ENCODE measurements around the gene TNMD.

The TNMD gene

DNA sequence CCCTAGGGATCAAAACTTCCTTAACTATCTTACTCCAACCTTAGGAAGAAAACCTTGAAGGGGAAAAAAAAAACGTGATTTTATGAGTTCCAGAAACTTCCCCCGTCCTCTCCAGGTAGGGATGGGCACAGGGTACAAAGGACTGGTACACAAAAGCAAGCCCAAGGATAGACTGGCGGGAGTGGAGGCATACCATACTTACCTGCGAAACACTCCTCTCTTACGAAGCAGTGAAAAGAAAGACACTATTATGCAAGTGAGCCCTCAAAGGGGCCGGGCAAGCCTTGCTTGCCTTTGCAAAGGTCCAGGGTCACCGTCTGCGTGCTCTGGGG, 51.2 kb downstream of the TNMD start:
- H3K4me3 Mint-ChIP-seq = peak overlapping the region; percentile 95
- TF ChIP-seq, protein P1, sequence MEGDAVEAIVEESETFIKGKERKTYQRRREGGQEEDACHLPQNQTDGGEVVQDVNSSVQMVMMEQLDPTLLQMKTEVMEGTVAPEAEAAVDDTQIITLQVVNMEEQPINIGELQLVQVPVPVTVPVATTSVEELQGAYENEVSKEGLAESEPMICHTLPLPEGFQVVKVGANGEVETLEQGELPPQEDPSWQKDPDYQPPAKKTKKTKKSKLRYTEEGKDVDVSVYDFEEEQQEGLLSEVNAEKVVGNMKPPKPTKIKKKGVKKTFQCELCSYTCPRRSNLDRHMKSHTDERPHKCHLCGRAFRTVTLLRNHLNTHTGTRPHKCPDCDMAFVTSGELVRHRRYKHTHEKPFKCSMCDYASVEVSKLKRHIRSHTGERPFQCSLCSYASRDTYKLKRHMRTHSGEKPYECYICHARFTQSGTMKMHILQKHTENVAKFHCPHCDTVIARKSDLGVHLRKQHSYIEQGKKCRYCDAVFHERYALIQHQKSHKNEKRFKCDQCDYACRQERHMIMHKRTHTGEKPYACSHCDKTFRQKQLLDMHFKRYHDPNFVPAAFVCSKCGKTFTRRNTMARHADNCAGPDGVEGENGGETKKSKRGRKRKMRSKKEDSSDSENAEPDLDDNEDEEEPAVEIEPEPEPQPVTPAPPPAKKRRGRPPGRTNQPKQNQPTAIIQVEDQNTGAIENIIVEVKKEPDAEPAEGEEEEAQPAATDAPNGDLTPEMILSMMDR (IDR thresholded peaks at IDR 0.05; ENCODE audit: unreplicated experiment in 3 of 3) = no peak
- peaks cover 11% of the 10 kb centered on the region for H3K4me1 Mint-ChIP-seq
- H3K36me3 Mint-ChIP-seq (ENCODE audit: low read depth) = peaks cover 15% of the 10 kb centered on the region
- peak overlapping the region; percentile 86 to 96 (median 95) for H3K27ac Mint-ChIP-seq
- H3K27me3 Mint-ChIP-seq (ENCODE audit: low read depth) = peaks cover 3% of the 10 kb centered on the region
- H3K9me3 Mint-ChIP-seq = no peaks in the 10 kb centered on the region

DNA sequence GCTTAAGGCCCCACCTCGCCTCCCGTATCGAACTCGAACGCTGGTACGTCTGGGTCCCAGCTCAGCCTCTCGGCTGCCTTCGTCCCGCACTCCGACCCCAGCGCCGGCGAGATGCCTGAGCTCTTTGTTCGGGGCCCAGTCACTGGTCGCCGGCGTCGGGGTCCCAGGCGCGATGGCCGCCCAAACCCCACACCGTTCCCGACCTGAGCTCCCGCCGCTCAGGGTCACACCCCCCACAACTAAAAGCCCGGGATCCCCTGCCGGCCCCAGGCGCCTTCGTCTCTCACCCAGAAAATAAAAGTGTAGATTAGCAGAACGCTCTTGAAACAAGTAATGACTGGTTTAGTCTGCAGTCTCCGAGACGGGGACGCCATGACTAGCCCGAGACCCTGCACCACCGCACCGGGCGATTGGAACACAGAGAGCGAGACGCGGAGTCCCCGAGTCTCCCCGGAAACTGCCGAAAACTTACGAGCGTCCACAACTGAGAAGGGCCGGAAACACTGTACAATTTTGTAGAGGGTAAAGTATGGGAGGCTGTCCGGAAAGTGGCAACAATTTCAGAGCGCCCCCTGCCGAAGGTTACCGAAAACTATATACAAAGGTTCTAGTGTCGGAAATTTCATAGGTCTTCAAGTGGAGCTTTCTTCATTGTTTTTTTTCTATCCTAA, 51.7 kb downstream of the TNMD start, which contains the start of gene TSPAN6:
Gene TSPAN6 (minus strand): TSS at position 486 of the 671 bp plus-strand sequence. CDS start 112 bp downstream, at position 374.
- TF ChIP-seq, protein P1 (IDR thresholded peaks at IDR 0.05; ENCODE audit: unreplicated experiment in 3 of 3) = peak; percentile 43 to 58 (median 47)
- Mint-ChIP-seq H3K36me3 (ENCODE audit: low read depth) (peaks cover 14% of the 10 kb centered on the region), H3K27ac (peak within 1 kb of the TSS; percentile 86 to 96 (median 95)), H3K4me3 (peak within 1 kb of the TSS; percentile 95), H3K9me3 (peaks cover under 1% of the 10 kb centered on the region), H3K4me1 (peaks cover 11% of the 10 kb centered on the region), H3K27me3 (ENCODE audit: low read depth) (peaks cover 3% of the 10 kb centered on the region)

DNA sequence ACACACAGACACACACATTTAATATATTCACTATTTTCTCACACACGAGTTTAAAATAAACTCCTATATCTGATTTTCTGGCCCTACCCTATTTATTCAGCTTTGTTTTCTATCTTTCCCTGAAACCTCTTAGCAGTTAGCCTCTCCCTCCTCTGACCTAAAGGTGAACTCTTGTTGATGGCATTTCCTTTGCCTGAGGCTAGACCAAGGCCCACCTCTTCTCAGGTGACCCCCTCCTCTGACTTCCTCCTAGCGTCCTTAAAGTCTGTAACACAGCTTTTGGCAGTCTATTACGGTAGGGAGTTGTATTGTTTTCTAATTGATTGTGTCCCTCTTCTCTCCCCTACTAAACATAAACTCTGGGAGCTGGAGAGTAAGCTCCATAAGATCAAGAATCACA, 57.6 kb downstream of the TNMD start:
- TF ChIP-seq, protein P1 (IDR thresholded peaks at IDR 0.05; ENCODE audit: unreplicated experiment in 3 of 3) = no peak
- Mint-ChIP-seq H3K27ac (peak overlapping the region in 2 of 3 experiments; percentile 34 to 71), H3K27me3 (ENCODE audit: low read depth) (peaks cover 3% of the 10 kb centered on the region), H3K4me1 (peaks cover 25% of the 10 kb centered on the region), H3K36me3 (ENCODE audit: low read depth) (no peaks in the 10 kb centered on the region), H3K4me3 (no peak overlapping the region), H3K9me3 (peaks cover 8% of the 10 kb centered on the region)

DNA sequence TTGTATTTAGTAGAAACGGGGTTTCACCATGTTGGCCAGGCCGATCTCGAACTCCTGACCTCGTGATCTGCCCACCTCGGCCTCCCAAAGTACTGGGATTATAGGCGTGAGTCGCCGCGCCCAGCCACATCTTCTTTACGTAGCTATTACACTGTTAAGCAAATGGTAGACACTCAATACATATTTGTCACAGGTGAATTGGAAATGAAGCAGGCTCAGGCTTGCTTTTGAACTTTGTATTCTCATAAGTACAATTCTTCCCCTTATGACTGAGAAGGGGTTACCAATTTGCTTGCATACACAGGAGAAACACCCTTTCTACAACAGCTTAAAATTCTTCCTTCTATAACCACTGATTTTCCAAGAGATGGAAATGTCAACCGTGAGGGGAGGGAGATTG, 58.5 kb downstream of the TNMD start:
- H3K27ac Mint-ChIP-seq = peak overlapping the region in 1 of 3 experiments; percentile 90
- H3K9me3 Mint-ChIP-seq = peaks cover 8% of the 10 kb centered on the region
- TF ChIP-seq, protein P1 (IDR thresholded peaks at IDR 0.05; ENCODE audit: unreplicated experiment in 3 of 3) = no peak

DNA sequence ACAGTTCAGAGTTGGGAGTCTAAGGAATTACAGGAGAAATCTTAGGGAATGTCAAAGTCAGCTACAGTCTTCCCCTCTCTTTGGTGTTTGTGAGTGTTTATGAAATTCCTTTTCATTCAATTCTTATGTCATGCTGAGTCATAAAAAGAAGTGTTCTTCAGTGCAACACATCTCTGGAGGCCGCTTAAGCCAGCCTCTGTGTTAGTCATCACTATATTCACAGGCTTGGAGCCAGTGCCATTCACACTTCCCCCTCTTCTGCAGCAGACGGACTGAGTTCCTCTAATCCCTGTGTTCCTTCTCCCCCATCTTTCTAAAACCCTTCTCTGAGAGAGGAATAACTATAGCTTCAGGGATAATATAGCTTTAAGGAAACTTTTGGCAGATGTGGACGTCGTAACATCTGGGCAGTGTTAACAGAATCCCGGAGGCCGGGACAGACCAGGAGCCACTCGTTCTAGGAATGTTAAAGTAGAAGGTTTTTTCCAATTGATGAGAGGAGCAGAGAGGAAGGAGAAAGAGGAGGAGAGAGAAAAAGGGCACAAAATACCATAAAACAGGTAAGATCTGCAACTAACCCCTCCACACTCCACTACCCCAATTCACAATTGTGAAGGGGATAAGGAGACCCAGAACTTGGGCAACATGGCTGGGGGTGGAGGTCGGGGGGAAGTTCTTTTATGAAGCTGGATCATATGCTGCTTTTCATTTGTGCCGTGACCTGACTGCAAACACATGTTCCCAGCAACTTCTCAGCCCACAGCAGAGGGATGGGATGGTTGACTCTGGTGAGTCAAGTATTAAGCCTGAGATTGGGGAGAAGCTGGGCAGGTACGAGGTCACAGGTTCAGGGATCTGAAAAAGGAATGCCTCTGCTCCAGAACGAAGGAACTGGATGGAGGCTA, 59.5 kb downstream of the TNMD start, which contains the start of gene SRPX2:
Gene SRPX2 (plus strand): TSS at position 244 of the 905 bp plus-strand sequence. CDS start 2,124 bp downstream, outside the sequence.
- H3K9me3 Mint-ChIP-seq = peaks cover 8% of the 10 kb centered on the region
- peaks cover 42% of the 10 kb centered on the region for H3K4me1 Mint-ChIP-seq
- H3K36me3 Mint-ChIP-seq (ENCODE audit: low read depth) = no peaks in the 10 kb centered on the region
- TF ChIP-seq, protein P1 (IDR thresholded peaks at IDR 0.05; ENCODE audit: unreplicated experiment in 3 of 3) = no peak
- peak within 1 kb of the TSS; percentile 90 to 98 (median 90) for H3K27ac Mint-ChIP-seq
- peaks cover 3% of the 10 kb centered on the region for H3K27me3 Mint-ChIP-seq (ENCODE audit: low read depth)
- H3K4me3 Mint-ChIP-seq = peak within 1 kb of the TSS; percentile 40 to 84 (median 83)

More for the DNA sequence above, 58.5 kb downstream of the TNMD start:
- Mint-ChIP-seq H3K27me3 (ENCODE audit: low read depth) (peaks cover 3% of the 10 kb centered on the region), H3K4me3 (no peak overlapping the region), H3K36me3 (ENCODE audit: low read depth) (no peaks in the 10 kb centered on the region), H3K4me1 (peaks cover 34% of the 10 kb centered on the region)
